ENCODE results near the gene CEP295NL.

DNA sequence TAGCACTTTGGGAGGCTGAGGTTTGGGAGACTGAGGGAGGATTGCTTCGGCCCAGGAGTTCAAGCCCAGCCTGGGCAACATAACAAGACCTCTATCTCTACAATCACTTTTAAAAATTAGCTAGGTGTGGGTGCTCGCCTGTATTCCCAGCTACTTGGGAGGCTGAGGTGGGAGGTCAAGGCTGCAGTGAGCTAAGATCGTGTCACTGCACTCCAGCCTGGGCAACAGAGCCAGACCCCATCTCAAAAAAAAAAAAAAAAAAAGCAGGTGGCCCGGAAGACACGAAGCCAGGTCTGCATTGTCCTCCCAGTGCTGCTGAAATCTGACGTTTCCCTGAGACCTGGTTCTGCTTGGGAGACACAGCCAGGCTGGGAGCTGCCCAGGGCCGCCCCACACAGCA, 41.0 kb upstream of the CEP295NL start:
- TF ChIP-seq, protein P1, sequence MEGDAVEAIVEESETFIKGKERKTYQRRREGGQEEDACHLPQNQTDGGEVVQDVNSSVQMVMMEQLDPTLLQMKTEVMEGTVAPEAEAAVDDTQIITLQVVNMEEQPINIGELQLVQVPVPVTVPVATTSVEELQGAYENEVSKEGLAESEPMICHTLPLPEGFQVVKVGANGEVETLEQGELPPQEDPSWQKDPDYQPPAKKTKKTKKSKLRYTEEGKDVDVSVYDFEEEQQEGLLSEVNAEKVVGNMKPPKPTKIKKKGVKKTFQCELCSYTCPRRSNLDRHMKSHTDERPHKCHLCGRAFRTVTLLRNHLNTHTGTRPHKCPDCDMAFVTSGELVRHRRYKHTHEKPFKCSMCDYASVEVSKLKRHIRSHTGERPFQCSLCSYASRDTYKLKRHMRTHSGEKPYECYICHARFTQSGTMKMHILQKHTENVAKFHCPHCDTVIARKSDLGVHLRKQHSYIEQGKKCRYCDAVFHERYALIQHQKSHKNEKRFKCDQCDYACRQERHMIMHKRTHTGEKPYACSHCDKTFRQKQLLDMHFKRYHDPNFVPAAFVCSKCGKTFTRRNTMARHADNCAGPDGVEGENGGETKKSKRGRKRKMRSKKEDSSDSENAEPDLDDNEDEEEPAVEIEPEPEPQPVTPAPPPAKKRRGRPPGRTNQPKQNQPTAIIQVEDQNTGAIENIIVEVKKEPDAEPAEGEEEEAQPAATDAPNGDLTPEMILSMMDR (conservative IDR thresholded peaks at IDR 0.05; ENCODE audit: low read depth, low read length), result no peak
- TF ChIP-seq EZH2 (IDR thresholded peaks at IDR 0.05; ENCODE audit: borderline replicate concordance, low read depth, low read length, poor library complexity, severe bottlenecking), result no peak
